HepG2 (cell line): Measurements from ENCODE around the gene SEPTIN12. TPM values are rescaled to one million over a fixed set of nuclear protein-coding genes. Genes with fewer than 3 reads are reported as not detected.

ENCODE experiments used
- DR1 ChIP-seq: sonication (generic); formaldehyde crosslinking; IDR thresholded peaks from 2 replicates; pipeline ENCODE4 v1.8.0; 2021; ENCODE audit warnings: mild to moderate bottlenecking, missing genetic modification reagents, inconsistent platforms
- GABPB1 ChIP-seq: IDR thresholded peaks from 2 replicates; pipeline ENCODE4 v1.6.1; 2016; ENCODE audit warnings: mild to moderate bottlenecking, missing genetic modification reagents, moderate library complexity, missing compliant biosample characterization
- KAT8 ChIP-seq: IDR thresholded peaks from 2 replicates; pipeline ENCODE4 v1.6.1; 2016; ENCODE audit warnings: missing genetic modification reagents, missing compliant biosample characterization
- KLF16 ChIP-seq, 2 experiments: sonication (generic) in 1 of 2; formaldehyde crosslinking in 1 of 2; IDR thresholded peaks; 2 replicates each; pipeline versions ENCODE4 v1.6.1 to v1.8.0; 2016 to 2023; ENCODE audit warnings: missing genetic modification reagents in 2 of 2, missing compliant biosample characterization in 1 of 2
- MED8 ChIP-seq: sonication (generic); formaldehyde crosslinking; IDR thresholded peaks from 2 replicates; pipeline ENCODE4 v1.8.1; 2023; ENCODE audit warnings: mild to moderate bottlenecking, missing genetic modification reagents; ENCODE audit not compliant: insufficient replicate concordance
- MIXL1 ChIP-seq: IDR thresholded peaks from 2 replicates; pipeline ENCODE4 v1.6.1; 2016
- NCOR1 ChIP-seq: fragments of 200-600 bp; sonication (generic); IDR thresholded peaks from 2 replicates; pipeline ENCODE4 v1.7.0; 2017; ENCODE audit warnings: antibody characterized with exemption, low read length, borderline replicate concordance
- SAP130 ChIP-seq: IDR thresholded peaks from 2 replicates; pipeline ENCODE4 v1.6.1; 2016; ENCODE audit warnings: low read depth
- SP2 ChIP-seq: sonication (generic); formaldehyde crosslinking; IDR thresholded peaks from 2 replicates; pipeline ENCODE4 v1.5.1; 2020; ENCODE audit warnings: mild to moderate bottlenecking, missing genetic modification reagents
- TRIM24 ChIP-seq: sonication (generic); formaldehyde crosslinking; IDR thresholded peaks from 2 replicates; pipeline ENCODE4 v1.8.0; 2022; ENCODE audit warnings: mild to moderate bottlenecking, missing genetic modification reagents
- ZBTB7B ChIP-seq: sonication (generic); formaldehyde crosslinking; IDR thresholded peaks from 2 replicates; pipeline ENCODE4 v1.4.0; 2020; ENCODE audit warnings: missing genetic modification reagents
- ZC3H4 ChIP-seq: sonication (generic); formaldehyde crosslinking; IDR thresholded peaks from 2 replicates; pipeline ENCODE4 v1.4.0; 2020; ENCODE audit warnings: missing genetic modification reagents, borderline replicate concordance
- ZMAT3 ChIP-seq: sonication (generic); formaldehyde crosslinking; conservative IDR thresholded peaks from 2 replicates; pipeline ENCODE4 v1.7.0; 2021; ENCODE audit warnings: missing genetic modification reagents
- ZMYM3 ChIP-seq: sonication (generic); formaldehyde crosslinking; IDR thresholded peaks from 2 replicates; pipeline ENCODE4 v1.5.1; 2020; ENCODE audit warnings: mild to moderate bottlenecking, missing genetic modification reagents
- ZNF124 ChIP-seq: sonication (generic); formaldehyde crosslinking; IDR thresholded peaks from 2 replicates; pipeline ENCODE4 v1.4.0; 2020; ENCODE audit warnings: missing genetic modification reagents
- ZNF142 ChIP-seq: sonication (generic); formaldehyde crosslinking; IDR thresholded peaks from 2 replicates; pipeline ENCODE4 v1.4.0; 2020; ENCODE audit warnings: missing genetic modification reagents
- ZNF281 ChIP-seq: sonication (generic); formaldehyde crosslinking; IDR thresholded peaks from 2 replicates; pipeline ENCODE4 v1.4.0; 2020; ENCODE audit warnings: missing genetic modification reagents, borderline replicate concordance
- ZNF337 ChIP-seq: sonication (generic); formaldehyde crosslinking; IDR thresholded peaks from 2 replicates; pipeline ENCODE4 v1.5.1; 2020; ENCODE audit warnings: missing genetic modification reagents, low read depth, mild to moderate bottlenecking, borderline replicate concordance
- ZNF7 ChIP-seq: IDR thresholded peaks from 2 replicates; pipeline ENCODE4 v1.6.1; 2016; ENCODE audit warnings: missing biosample characterization, missing genetic modification reagents
- ZSCAN20 ChIP-seq: sonication (generic); formaldehyde crosslinking; IDR thresholded peaks from 2 replicates; pipeline ENCODE4 v1.4.0; 2020; ENCODE audit warnings: missing genetic modification reagents, mild to moderate bottlenecking, borderline replicate concordance
- polyA plus RNA-seq, 8 experiments: library from polyadenylated mRNA; depleted of rRNA in 3 of 8; stranded (reverse) in 7 of 8; unstranded in 1 of 8; fragments of >200 nt; fragmentation: Illumina TruSeq in 4 of 8; extraction: Trizol in 4 of 8; gene quantifications; 2 replicates each; pipeline versions ENCODE4 v1.2.1 to v1.2.3, GENCODE V29; 2011 to 2016; ENCODE audit warnings: low read depth in 4 of 8, missing spikeins in 1 of 8, mixed read lengths in 1 of 8; ENCODE audit not compliant: insufficient read depth in 1 of 8
- total RNA-seq, 5 experiments: library from RNA; depleted of rRNA; stranded (reverse); fragments of >200 nt; fragmentation: Illumina TruSeq; extraction: Trizol; gene quantifications; 2 replicates each; pipeline ENCODE4 v1.2.3, GENCODE V29; 2016; ENCODE audit warnings: low read depth in 1 of 5
- TF ChIP-seq, protein P1 (sequence below): IDR thresholded peaks from 2 replicates; pipeline ENCODE4 v1.6.1; 2018; ENCODE audit warnings: missing genetic modification reagents, mild to moderate bottlenecking, missing compliant biosample characterization

Gene SEPTIN12
- total and polyA plus RNA-seq, 2 of the 13 experiments (the other 11 are each of a cell fraction or from before 2014, with no cell fraction given), result 0.22 TPM; not detected in 1

DNA sequence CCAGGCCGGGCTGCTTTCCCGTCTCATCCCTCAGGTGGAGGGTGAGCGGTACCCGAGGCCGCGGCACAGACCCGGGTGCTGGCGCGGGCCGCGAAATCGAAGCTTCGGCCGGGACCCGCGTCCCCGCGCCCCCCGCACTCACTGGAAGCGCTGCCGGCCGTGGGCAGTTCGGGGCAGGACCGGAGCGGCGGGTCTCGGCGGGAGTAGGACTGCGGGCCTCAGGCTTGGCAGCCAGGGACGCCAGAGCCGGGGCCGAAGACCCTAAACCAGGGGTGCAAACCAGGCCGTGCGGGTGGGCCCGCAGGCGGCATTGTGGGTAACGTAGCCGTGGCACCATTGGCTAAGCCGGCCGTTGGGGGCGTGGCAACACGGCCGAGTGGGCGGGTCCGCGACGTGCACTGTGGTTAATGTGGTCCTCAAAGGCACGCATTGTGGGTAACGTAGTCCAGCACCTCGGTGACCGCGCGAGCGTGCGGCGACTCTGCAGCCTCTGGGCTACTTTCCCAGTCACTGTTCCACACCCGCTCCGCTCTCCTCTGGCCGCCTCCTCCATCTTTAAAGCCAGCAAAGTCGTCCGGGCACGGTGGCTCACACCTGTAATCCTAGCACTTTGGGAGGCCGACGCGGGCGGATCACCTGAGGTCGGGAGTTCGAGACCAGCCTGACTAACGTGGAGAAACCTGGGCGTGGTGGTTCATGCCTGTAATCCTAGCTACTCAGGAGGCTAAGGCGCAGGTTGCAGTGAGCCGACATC lies 21.1 kb downstream of the SEPTIN12 start, which contains the start of gene ZNF500 (continued):
- peak; percentile 81 for TF ChIP-seq SP2
- peak; percentile 95 for TF ChIP-seq ZBTB7B (CRISPR knock-in tag)
- peak; percentile 84 for TF ChIP-seq KAT8
- no peak; the same call in none of the 2 replicates for TF ChIP-seq ZNF124 (CRISPR knock-in tag)
- peak; percentile 95 for TF ChIP-seq SAP130 (CRISPR knock-in tag)
- peak in 1 of 2 experiments; percentile 87; a peak in 2 of 4 replicates for TF ChIP-seq KLF16 (CRISPR knock-in tag; IDR thresholded peaks at IDR 0.05)
- peak; percentile 76 for TF ChIP-seq ZNF142 (CRISPR knock-in tag)
- TF ChIP-seq TRIM24 (CRISPR knock-in tag), result no peak
- TF ChIP-seq GABPB1 (CRISPR knock-in tag), result peak; percentile 94
- peak; percentile 67 for TF ChIP-seq MED8 (CRISPR knock-in tag)
- peak; percentile 95; the same call in 1 of the 2 replicates for TF ChIP-seq ZMYM3 (CRISPR knock-in tag)
- TF ChIP-seq ZSCAN20, result peak; percentile 69; the same call in 1 of the 2 replicates
- no peak for TF ChIP-seq ZC3H4
- TF ChIP-seq DR1 (CRISPR knock-in tag), result peak; percentile 78; the same call in 1 of the 2 replicates
- TF ChIP-seq ZNF281, result no peak
- TF ChIP-seq ZMAT3 (CRISPR knock-in tag), result peak; percentile 70; the same call in 1 of the 2 replicates
- no peak for TF ChIP-seq ZNF7 (CRISPR knock-in tag)
- peak; percentile 77 for TF ChIP-seq MIXL1
- peak; percentile 20; the same call in 1 of the 2 replicates for TF ChIP-seq NCOR1
- TF ChIP-seq, protein P1, sequence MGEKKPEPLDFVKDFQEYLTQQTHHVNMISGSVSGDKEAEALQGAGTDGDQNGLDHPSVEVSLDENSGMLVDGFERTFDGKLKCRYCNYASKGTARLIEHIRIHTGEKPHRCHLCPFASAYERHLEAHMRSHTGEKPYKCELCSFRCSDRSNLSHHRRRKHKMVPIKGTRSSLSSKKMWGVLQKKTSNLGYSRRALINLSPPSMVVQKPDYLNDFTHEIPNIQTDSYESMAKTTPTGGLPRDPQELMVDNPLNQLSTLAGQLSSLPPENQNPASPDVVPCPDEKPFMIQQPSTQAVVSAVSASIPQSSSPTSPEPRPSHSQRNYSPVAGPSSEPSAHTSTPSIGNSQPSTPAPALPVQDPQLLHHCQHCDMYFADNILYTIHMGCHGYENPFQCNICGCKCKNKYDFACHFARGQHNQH (CRISPR knock-in tag), result peak; percentile 73; the same call in 1 of the 2 replicates
- TF ChIP-seq ZNF337 (CRISPR knock-in tag), result no peak
